Transverse colon (tissue), 4 donors: ENCODE results near the gene MGST2. TPM values are rescaled to one million over a fixed set of nuclear protein-coding genes. Genes with fewer than 3 reads are reported as not detected.

Experiments
- DNase-seq: peaks from one replicate; pipeline ENCODE4 v3.0.0-alpha.2; 2019
- H3K27ac ChIP-seq, 4 donors: fragments of 200-600 bp; sonication (generic); 2 replicates each; pipeline ENCODE4 v1.5.1; 2016 to 2018; ENCODE audit warnings: inconsistent platforms in 4 of 4
- H3K27me3 ChIP-seq: fragments of 200-600 bp; sonication (generic); 2 replicates; pipeline ENCODE4 v1.5.1; 2017; ENCODE audit warnings: inconsistent platforms
- H3K36me3 ChIP-seq, 4 donors: fragments of 200-600 bp; sonication (generic); 2 replicates each; pipeline ENCODE4 v1.5.1; 2017 to 2019; ENCODE audit warnings: inconsistent platforms in 4 of 4
- H3K4me1 ChIP-seq, 4 donors: fragments of 200-600 bp; sonication (generic); 2 replicates each; pipeline ENCODE4 v1.5.1; 2017 to 2020; ENCODE audit warnings: inconsistent platforms in 4 of 4
- H3K4me3 ChIP-seq, 4 donors: fragments of 200-600 bp; sonication (generic); 1 replicate in 1 of 4; 2 replicates in 3 of 4; pipeline versions ENCODE4 v1.5.1 to v1.6.1; 2017 to 2019; ENCODE audit warnings: inconsistent platforms in 4 of 4
- H3K9me3 ChIP-seq, 2 donors: fragments of 200-600 bp; sonication (generic); 2 replicates each; pipeline ENCODE4 v1.5.1; 2017 to 2019; ENCODE audit warnings: inconsistent platforms in 2 of 2
- EP300 ChIP-seq: sonication (generic); formaldehyde crosslinking; IDR thresholded peaks from one replicate; pipeline ENCODE4 v1.6.1; 2017; ENCODE audit warnings: antibody characterized with exemption, low read depth
- POLR2A ChIP-seq: fragments of 450-650 bp; IDR thresholded peaks from one replicate; pipeline ENCODE4 v1.6.1; 2016; ENCODE audit warnings: antibody characterized with exemption, mild to moderate bottlenecking, moderate library complexity
- POLR2AphosphoS5 ChIP-seq, 3 donors: sonication (generic); formaldehyde crosslinking; IDR thresholded peaks; one replicate each; pipeline ENCODE4 v1.6.1; 2016; ENCODE audit warnings: antibody characterized with exemption in 3 of 3
- WGBS, 2 donors: methylation state at CpG; one replicate each; pipeline ENCODE4 v1.1.5; 2018; ENCODE audit warnings: low coverage in 1 of 2; 5-methylcytosine and 5-hydroxymethylcytosine counted together
- in situ Hi-C, 4 donors: fragments of 200-750 bp; cut with MboI; loops; one replicate each; pipeline versions ENCODE4 v1.15.0 to v1.15.1; 2017; ENCODE audit warnings: low sequenced_read_pairs in 3 of 4, low pct_ligation_motif_present in 1 of 4, low pct_unique_long_range_greater_than_20kb in 1 of 4
- intact Hi-C: fragments of 100-400 bp; cut with DNase I; formaldehyde crosslinking; loops from one replicate; pipeline ENCODE4 v1.15.1; 2023; ENCODE audit warnings: low total_unique reads
- total RNA-seq, 4 donors: library from RNA; depleted of rRNA; stranded (reverse); fragments of >200 nt; gene quantifications; one replicate each; pipeline ENCODE4 v1.1.0, GENCODE V29; 2016
- TF ChIP-seq, protein P1 (sequence below), 5 experiments: fragments of 200-600 bp in 3 of 5; fragments of 450-650 bp in 2 of 5; sonication (generic) in 3 of 5; IDR thresholded peaks; 1 replicate in 2 of 5; 2 replicates in 3 of 5; pipeline ENCODE4 v1.5.1; 2016 to 2017; ENCODE audit warnings: antibody characterized with exemption in 5 of 5, inconsistent platforms in 3 of 5, mild to moderate bottlenecking in 2 of 5, moderate library complexity in 1 of 5

The MGST2 gene
- total RNA-seq, 4 donors from 2014 or later: 3.4 to 91.5 (median 39.4) TPM

GRCh38 chr4:139686130-139686529, 20.5 kb downstream of the MGST2 start:
- TF ChIP-seq, protein P1, sequence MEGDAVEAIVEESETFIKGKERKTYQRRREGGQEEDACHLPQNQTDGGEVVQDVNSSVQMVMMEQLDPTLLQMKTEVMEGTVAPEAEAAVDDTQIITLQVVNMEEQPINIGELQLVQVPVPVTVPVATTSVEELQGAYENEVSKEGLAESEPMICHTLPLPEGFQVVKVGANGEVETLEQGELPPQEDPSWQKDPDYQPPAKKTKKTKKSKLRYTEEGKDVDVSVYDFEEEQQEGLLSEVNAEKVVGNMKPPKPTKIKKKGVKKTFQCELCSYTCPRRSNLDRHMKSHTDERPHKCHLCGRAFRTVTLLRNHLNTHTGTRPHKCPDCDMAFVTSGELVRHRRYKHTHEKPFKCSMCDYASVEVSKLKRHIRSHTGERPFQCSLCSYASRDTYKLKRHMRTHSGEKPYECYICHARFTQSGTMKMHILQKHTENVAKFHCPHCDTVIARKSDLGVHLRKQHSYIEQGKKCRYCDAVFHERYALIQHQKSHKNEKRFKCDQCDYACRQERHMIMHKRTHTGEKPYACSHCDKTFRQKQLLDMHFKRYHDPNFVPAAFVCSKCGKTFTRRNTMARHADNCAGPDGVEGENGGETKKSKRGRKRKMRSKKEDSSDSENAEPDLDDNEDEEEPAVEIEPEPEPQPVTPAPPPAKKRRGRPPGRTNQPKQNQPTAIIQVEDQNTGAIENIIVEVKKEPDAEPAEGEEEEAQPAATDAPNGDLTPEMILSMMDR (IDR thresholded peaks at IDR 0.05): no peak
- TF ChIP-seq POLR2A (no peak), POLR2AphosphoS5 (IDR thresholded peaks at IDR 0.05) (no peak), EP300 (no peak)
- 20 to 51% methylated on average over 1 of the region's 1 CpG for WGBS, 2 donors
- Histone ChIP-seq H3K27ac (no peak overlapping the region), H3K36me3 (peaks cover 0 to 7% (median 0%) of the 10 kb centered on the region in 4 donors), H3K4me3 (no peak overlapping the region), H3K27me3 (no peaks in the 10 kb centered on the region), H3K9me3 (no peaks in the 10 kb centered on the region), H3K4me1 (peaks cover 4 to 25% (median 14%) of the 10 kb centered on the region in 4 donors)
- no peak for DNase-seq
- intact Hi-C loops: no loop called here
- in situ Hi-C loops: no loop called here

- H3K27me3 ChIP-seq: no peaks in the 10 kb centered on the region
- in situ Hi-C loops: no loop called here
- H3K4me1 ChIP-seq: peaks cover 4 to 26% (median 14%) of the 10 kb centered on the region in 4 donors
- no peak for DNase-seq
- no peaks in the 10 kb centered on the region for H3K9me3 ChIP-seq
- TF ChIP-seq EP300 (no peak), POLR2AphosphoS5 (IDR thresholded peaks at IDR 0.05) (no peak)
- H3K4me3 ChIP-seq: no peak overlapping the region
- no peak overlapping the region for H3K27ac ChIP-seq
- intact Hi-C loops: no loop called here
- H3K36me3 ChIP-seq: peaks cover 0 to 7% (median 0%) of the 10 kb centered on the region in 4 donors
- 80 to 85% methylated on average over 2 to 3 of the region's 3 CpGs for WGBS, 2 donors
These were observed 21.4 kb downstream of the MGST2 start for GRCh38 chr4:139686988-139687387.

DNA sequence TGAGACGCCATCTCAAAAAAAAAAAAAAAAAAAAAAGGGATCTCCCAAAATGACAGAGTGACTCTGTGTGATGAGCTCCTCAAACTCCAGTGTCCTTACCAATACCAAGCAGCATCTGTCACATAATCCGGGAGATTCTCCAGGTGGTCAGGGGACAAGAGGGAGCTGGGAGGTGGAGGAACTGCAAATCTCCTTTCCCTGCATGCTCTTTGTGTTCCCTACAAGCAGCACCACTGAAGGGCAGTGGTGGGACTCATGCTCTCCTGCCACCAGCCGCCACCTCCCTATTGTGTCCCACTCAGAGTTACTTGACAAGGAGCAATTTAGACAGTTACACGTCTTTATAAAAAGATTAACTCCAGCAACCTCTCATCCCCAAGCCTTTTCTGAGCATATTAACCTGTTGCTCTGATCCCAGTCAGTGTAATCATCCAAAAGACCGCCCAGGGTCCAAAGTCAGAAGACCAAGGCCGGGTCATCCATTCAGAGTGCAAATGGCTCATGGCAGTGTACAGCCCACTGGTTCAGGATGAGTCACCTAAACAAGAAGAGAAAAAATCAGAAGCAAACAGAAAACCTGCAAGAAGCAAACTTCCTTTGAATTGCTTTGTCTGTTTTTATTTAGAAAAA, 23.6 kb downstream of the MGST2 start:
- WGBS, 2 donors: 76 to 91% methylated on average over 5 to 6 of the region's 6 CpGs
- intact Hi-C loops (no loop called here), in situ Hi-C loops (no loop called here)
- DNase-seq: no peak
- Histone ChIP-seq H3K27ac (no peak overlapping the region), H3K9me3 (no peaks in the 10 kb centered on the region), H3K27me3 (no peaks in the 10 kb centered on the region), H3K4me1 (peaks cover 0 to 20% (median 10%) of the 10 kb centered on the region in 4 donors), H3K4me3 (no peak overlapping the region), H3K36me3 (peaks cover 0 to 7% (median 0%) of the 10 kb centered on the region in 4 donors)
- TF ChIP-seq, protein P1 (IDR thresholded peaks at IDR 0.05): no peak
- TF ChIP-seq POLR2AphosphoS5 (IDR thresholded peaks at IDR 0.05) (no peak), EP300 (no peak), POLR2A (no peak)

GRCh38 chr4:139690419-139690818, 24.8 kb downstream of the MGST2 start:
- Histone ChIP-seq H3K27me3 (no peaks in the 10 kb centered on the region), H3K9me3 (no peaks in the 10 kb centered on the region), H3K36me3 (peaks cover 0 to 7% (median 3%) of the 10 kb centered on the region in 4 donors), H3K4me1 (peaks cover 0 to 19% (median 10%) of the 10 kb centered on the region in 4 donors), H3K4me3 (no peak overlapping the region), H3K27ac (no peak overlapping the region)
- in situ Hi-C loops (no loop called here), intact Hi-C loops (no loop called here)
- DNase-seq: no peak
- no peak for TF ChIP-seq EP300
- TF ChIP-seq POLR2A: no peak
- TF ChIP-seq, protein P1 (IDR thresholded peaks at IDR 0.05): no peak
- no peak for TF ChIP-seq POLR2AphosphoS5 (IDR thresholded peaks at IDR 0.05)
